Stomach (tissue), 4 donors: Measurements from ENCODE around the gene ESYT3.

ENCODE experiments used
- CTCF ChIP-seq, 7 experiments: fragments of 450-650 bp in 4 of 7; fragments of 200-600 bp in 3 of 7; sonication (generic) in 3 of 7; IDR thresholded peaks; one replicate each; pipeline ENCODE4 v1.5.1; 2016 to 2019; ENCODE audit warnings: antibody characterized with exemption in 7 of 7, control low read depth in 2 of 7, mild to moderate bottlenecking in 1 of 7
- POLR2A ChIP-seq, 4 donors: fragments of 450-650 bp; IDR thresholded peaks; one replicate each; pipeline ENCODE4 v1.6.1; 2016; ENCODE audit warnings: antibody characterized with exemption in 4 of 4, control low read depth in 2 of 4, mild to moderate bottlenecking in 1 of 4, moderate library complexity in 1 of 4

DNA sequence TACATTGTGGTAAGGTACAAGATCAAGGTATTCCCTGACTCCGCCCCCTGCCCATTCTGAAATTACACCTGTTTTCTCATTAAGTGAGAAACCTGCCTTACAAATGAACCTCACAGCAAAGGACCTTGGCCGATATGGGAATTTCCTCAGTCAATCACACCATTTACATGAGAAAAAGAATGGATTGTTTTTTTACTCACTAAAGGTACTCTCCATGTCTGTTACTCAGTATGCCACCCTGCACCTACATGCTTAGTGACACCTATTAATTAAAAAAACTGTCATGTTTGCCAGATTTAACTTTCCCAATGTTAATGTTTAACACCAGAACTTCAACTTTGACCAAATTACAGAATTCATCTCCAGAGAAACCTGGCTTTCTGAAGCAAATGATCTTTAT lies 62.0 kb downstream of the ESYT3 start:
- TF ChIP-seq POLR2A (IDR thresholded peaks at IDR 0.05), result no peak
- no peak for TF ChIP-seq CTCF (IDR thresholded peaks at IDR 0.05)
